ENCODE results near the gene FAM107B. TPM values are rescaled to one million over a fixed set of nuclear protein-coding genes. Genes with fewer than 3 reads are reported as not detected.

The FAM107B gene
- total and polyA plus RNA-seq, 2 of the 4 experiments (the other 2 are of a cell fraction) = 26.4 to 27.1 TPM

DNA sequence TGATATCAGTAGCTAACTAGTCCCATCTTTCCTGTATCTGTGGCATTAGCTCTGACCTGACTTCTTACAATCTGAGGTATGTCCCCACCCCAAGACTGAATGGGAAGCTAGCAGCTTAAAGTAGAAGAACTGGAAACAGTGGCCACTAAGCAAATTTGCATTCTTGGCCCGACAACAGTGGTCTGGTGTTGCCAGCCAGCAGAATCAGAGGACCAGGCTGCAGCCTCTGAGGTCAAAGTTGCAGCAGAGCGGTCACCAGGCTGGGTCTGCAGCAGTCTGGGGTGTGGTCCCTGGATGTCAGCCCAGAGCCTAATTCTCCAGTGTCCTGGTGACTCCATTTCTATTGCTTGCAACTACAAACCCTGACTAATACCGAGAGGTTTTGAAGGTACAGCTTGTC, 26.3 kb downstream of the FAM107B start:
- no peak overlapping the region for H4K91ac ChIP-seq (ENCODE audit: insufficient read depth, low read depth, low read length)
- CTCF ChIA-PET = no interaction called here
- DNase-seq = no peak

More for the DNA sequence above, 26.3 kb downstream of the FAM107B start:
- Histone ChIP-seq H3K18ac (ENCODE audit: low read depth, low read length) (no peak overlapping the region), H3K9ac (ENCODE audit: low read depth, low read length) (no peak overlapping the region), H3K79me1 (ENCODE audit: low read depth in 1 of 2, low read length in 2 of 2) (no peaks in the 10 kb centered on the region), H3K56ac (ENCODE audit: extremely low read depth, insufficient read depth, low read length) (no peak overlapping the region), H2BK120ac (ENCODE audit: low read depth, low read length) (no peak overlapping the region), H3K4me1 (ENCODE audit: control insufficient read depth, insufficient read depth, low read length) (peaks cover 4% of the 10 kb centered on the region; the same call in 1 of the 2 replicates), H3K27me3 (ENCODE audit: control insufficient read depth, insufficient read depth, low read length) (no peaks in the 10 kb centered on the region), H2AK5ac (ENCODE audit: low read depth, low read length) (no peak overlapping the region), H2AK9ac (replicated peaks; ENCODE audit: low read depth, low read length, poor library complexity) (no peak overlapping the region), H3K4me2 (ENCODE audit: low read depth, low read length) (no peak overlapping the region), H2BK15ac (ENCODE audit: low read depth, low read length) (no peak overlapping the region; the same call in 2 of the 3 replicates), H3K9me3 (ENCODE audit: control insufficient read depth, insufficient read depth, low read length) (no peaks in the 10 kb centered on the region), H3K36me3 (ENCODE audit: control insufficient read depth, insufficient read depth, low read length) (no peaks in the 10 kb centered on the region), H4K20me1 (ENCODE audit: insufficient read depth, low read length) (no peaks in the 10 kb centered on the region), H4K5ac (ENCODE audit: low read depth, low read length) (no peak overlapping the region), H4K8ac (ENCODE audit: low read depth in 2 of 2, low read length in 2 of 2) (no peak overlapping the region), H2BK20ac (ENCODE audit: low read depth, low read length) (no peak overlapping the region), H2BK5ac (ENCODE audit: low read depth, low read length, poor library complexity, severe bottlenecking) (no peak overlapping the region), H3K4ac (ENCODE audit: low read depth, low read length) (no peak overlapping the region), H3K27ac (ENCODE audit: insufficient read depth, low read length) (no peak overlapping the region), H3K4me3 (ENCODE audit: insufficient read depth, low read depth, low read length) (no peak overlapping the region), H3K23ac (ENCODE audit: low read depth, low read length) (no peak overlapping the region), H2AFZ (replicated peaks; ENCODE audit: low read length, poor library complexity) (peak overlapping the region; percentile 70), H3K9me1 (ENCODE audit: insufficient read depth, low read length) (0 out of 2 replicates have a peak, but pooled peaks cover 4% of the 10 kb centered on the region), H3K14ac (replicated peaks; ENCODE audit: low read depth, low read length) (no peak overlapping the region)
- dilution Hi-C loops (cut with HindIII; ENCODE audit: low sequenced_read_pairs, unreplicated experiment) = no loop called here
- no peak for TF ChIP-seq MAZ (IDR thresholded peaks at IDR 0.05; ENCODE audit: borderline replicate concordance, low read depth, low read length)
- no peak for TF ChIP-seq MAFK (IDR thresholded peaks at IDR 0.05; ENCODE audit: low read depth, low read length)
- no peak for TF ChIP-seq RCOR1 (IDR thresholded peaks at IDR 0.05; ENCODE audit: insufficient replicate concordance, low read length)
- no peak for TF ChIP-seq RFX5 (IDR thresholded peaks at IDR 0.05; ENCODE audit: low read depth, low read length)
- POLR2A ChIA-PET (ENCODE audit: unreplicated experiment) = no interaction called here
- intact Hi-C loops (cut with micrococcal nuclease) = no loop called here
- ATAC-seq (ENCODE audit: low read depth) = no peak
- in situ Hi-C loops (cut with MboI; ENCODE audit: low sequenced_read_pairs) = no loop called here
- BruUV-seq (replicated peaks) = no TSS peak
- 80% methylated on average over 1 of the region's 3 CpGs; no CpG with 5 or more reads in 1 of the 2 experiments for WGBS, 2 experiments (ENCODE audit: extremely low coverage in 2 of 2, insufficient read length in 1 of 2)

Data from IMR-90 (cell line).